Measurements from ENCODE around the gene ZNF445.
"Not testable (repeated sequence)": the region's sequence is repeated elsewhere in the genome, so short reads cannot be mapped to it uniquely, and the experiment has no call there.

The ZNF445 gene

GRCh38 chr3:44421280-44421679 is 56.2 kb downstream of the ZNF445 start:
- DNase-seq (ENCODE audit: low read depth), result no peak
- H3K4me3 ChIP-seq (ENCODE audit: low read depth, low read length), result no peak overlapping the region

GRCh38 chr3:44420676-44421075 is 56.8 kb downstream of the ZNF445 start:
- DNase-seq (ENCODE audit: low read depth), result no peak
- no peak overlapping the region for H3K4me3 ChIP-seq (ENCODE audit: low read depth, low read length)
- no peak for TF ChIP-seq CTCF (IDR thresholded peaks at IDR 0.05; ENCODE audit: insufficient read depth, low read depth, low read length, missing control alignments)

More at GRCh38 chr3:44421280-44421679, 56.2 kb downstream of the ZNF445 start:
- TF ChIP-seq CTCF (IDR thresholded peaks at IDR 0.05; ENCODE audit: insufficient read depth, low read depth, low read length, missing control alignments), result no peak

GRCh38 chr3:44419923-44420650 is 57.4 kb downstream of the ZNF445 start:
- H3K4me3 ChIP-seq (ENCODE audit: low read depth, low read length), result no peak overlapping the region
- TF ChIP-seq CTCF (IDR thresholded peaks at IDR 0.05; ENCODE audit: insufficient read depth, low read depth, low read length, missing control alignments), result no peak
- no peak for DNase-seq (ENCODE audit: low read depth)

GRCh38 chr3:44419116-44419922 is 58.2 kb downstream of the ZNF445 start:
- no peak for TF ChIP-seq CTCF (IDR thresholded peaks at IDR 0.05; ENCODE audit: insufficient read depth, low read depth, low read length, missing control alignments)
- H3K4me3 ChIP-seq (ENCODE audit: low read depth, low read length), result no peak overlapping the region
- no peak for DNase-seq (ENCODE audit: low read depth)

GRCh38 chr3:44418549-44418948 is 58.9 kb downstream of the ZNF445 start:
- H3K4me3 ChIP-seq (ENCODE audit: low read depth, low read length), result no peak overlapping the region
- peak; percentile 32 for TF ChIP-seq CTCF (IDR thresholded peaks at IDR 0.05; ENCODE audit: insufficient read depth, low read depth, low read length, missing control alignments)
- no peak for DNase-seq (ENCODE audit: low read depth)

GRCh38 chr3:44418118-44418517 is 59.4 kb downstream of the ZNF445 start:
- not testable (repeated sequence) for DNase-seq (ENCODE audit: low read depth); H3K4me3 ChIP-seq (ENCODE audit: low read depth, low read length)

Measured in GM12865 (cell line).